Suppressor macrophage treated with lipopolysaccharide for 4 hours (primary cell): ENCODE data around the gene NCKAP5.

Source experiments
- DNase-seq: peaks from one replicate; pipeline ENCODE4 v3.0.0-alpha.2; 2020

The NCKAP5 gene

DNA sequence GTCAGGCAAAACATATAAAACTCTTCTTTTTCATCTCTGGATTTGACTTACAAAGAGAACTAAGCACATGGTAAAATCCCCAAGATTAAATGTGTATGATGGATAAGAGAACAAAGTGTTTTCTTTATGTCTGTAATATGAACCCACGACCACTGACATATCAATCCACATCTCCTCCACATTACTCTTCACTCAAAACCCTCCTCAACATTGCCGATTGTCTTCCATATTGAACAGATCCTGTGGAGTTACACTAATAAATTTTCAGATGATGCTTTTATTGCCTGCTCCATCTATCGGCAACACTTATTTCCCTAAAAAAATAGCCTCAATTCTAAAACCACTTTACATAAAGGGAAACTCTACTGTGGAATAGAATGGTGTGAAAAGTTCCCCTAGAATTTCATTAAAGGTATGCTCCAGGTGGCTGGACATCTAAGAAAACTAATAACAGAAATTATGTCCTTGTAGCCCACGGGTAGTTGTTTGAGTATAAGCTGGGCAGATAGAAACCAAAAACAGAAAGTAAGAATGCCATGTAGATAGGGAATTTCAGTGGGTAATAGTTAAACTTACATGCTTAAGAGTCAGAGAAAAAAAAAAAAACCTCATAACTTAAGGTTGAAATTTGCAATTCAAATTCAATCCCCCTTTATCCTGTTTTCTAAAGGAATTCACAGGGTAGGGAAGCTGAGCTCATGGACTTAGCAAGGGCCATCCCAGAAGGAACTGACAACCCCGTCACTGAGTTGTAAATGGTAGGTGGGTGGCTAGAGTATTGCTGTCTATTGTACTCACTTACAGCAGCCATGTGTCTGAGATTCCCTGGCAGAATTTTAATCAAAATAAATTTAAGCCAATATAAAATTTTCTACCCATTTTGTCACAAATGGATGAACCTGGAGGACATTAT, 592.8 kb downstream of the NCKAP5 start:
- no peak for DNase-seq

DNA sequence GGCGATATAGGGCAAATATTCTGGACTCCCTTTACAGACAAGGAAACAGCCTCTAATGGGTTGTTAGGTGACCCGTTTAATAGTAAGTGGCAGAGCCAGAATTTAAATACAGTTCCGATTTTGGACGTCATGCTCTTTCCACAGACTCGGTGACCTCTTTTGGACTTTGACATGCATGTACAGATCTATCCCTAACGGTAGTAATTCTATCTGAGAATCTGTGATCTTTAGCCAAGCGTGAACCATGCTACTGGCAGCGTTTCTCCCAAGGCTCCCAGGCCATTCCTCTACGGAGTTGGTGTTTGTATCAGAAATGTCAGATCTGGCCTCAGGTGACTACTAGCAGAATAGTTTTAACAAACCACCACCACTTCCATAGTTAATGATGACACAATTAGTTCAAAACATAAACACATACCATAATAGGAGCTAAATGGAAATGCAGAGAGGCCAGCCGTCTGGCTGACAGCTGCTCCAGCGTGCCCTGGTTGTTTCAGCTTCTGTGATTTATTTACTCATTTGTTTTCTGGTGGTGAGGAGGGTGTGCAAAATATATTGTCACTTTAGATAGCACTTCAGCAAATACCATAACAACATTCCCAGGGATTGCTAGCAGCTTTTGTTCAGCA, 593.7 kb downstream of the NCKAP5 start:
- DNase-seq, result no peak

DNA sequence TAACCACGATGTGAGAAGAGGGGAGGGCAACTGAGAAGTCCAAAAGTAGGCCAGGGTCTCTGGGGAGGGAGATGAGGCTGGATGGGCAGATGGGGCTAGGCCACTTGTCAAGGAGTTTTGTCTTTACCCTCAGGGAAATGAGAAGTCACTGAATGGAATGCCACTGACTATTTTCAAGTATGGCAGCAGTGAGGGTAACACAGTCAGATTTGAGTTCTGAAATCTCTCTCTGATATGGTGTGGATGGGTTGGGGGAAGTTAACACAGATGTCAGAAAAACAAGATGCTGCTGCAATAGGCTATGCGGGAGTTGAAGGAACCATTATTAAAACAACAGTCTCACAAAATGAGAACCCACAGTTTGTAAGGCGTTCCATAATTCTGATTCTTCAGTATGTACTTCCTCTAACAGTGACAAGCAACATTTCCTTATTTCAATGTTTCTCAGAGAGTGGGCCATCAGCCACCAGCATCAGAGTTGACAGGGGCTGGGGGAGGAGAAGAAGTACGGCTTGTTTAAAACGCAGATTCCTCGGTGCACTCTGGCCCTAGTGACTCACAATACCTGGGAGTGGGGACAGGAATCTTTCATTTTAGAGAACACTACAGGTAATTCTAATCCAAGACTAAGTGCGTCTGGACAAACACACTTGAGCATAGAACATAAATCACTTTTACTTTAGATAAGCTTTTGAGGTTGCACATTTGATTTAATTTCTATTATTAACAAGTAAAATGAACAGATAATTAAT, 596.8 kb downstream of the NCKAP5 start:
- DNase-seq, result no peak

- no peak for DNase-seq
Measured at GRCh38 chr2:132969371-132969985, 598.8 kb downstream of the NCKAP5 start.

- DNase-seq, result no peak
Measured at GRCh38 chr2:132965460-132965859, 602.8 kb downstream of the NCKAP5 start.

- DNase-seq, result no peak
Measured at GRCh38 chr2:132963161-132963560, 605.1 kb downstream of the NCKAP5 start.

DNA sequence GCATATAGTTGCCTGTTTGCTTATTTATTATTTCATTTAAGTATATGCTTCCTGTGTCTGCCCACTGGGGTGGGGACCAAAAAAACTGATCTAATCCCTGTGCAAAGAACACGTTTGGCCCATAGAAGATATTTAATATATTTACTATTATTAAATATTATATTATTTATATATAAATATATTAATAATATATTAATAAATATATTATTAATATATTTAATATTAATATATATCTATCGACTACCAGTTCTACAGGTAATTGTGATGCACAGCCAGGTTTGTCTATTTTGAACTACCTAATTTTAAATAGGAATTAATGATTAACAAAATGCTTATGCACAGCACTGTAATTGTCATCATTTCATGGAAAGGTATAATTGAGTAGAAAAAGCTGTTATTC, 609.4 kb downstream of the NCKAP5 start:
- DNase-seq, result no peak

DNA sequence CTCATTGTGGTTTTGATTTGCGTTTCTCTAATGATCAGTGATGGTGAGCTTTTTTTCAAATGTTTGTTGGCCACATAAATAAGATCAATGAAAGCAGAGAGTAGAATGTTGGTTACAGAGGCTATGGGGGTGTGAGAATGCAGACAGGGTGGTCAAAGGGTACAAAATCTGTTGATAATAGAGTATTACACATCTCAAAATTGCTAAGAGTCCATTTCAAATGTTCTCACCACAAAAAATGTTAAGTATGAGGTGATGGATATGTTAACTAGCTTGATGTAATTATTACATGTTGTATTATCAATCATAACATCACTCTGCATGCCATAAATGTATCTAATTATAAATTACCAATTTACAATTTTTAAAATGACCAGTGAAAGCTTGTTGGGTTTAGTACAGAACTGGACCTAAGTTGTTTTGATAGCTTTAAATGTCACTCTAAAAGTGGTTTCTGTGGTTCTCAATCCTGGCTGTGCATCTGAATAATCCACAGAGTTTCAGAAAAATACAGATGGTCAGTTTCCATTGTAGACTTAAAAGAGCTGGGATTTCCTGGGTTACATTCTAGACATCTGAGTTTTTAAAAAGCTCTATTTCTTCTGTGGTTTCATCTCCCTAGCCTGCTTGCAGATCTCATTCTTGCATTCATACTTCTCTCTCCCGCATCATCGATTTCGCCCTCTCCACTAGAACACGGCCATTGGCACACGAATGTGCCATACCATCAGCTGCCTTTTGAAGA, 612.2 kb downstream of the NCKAP5 start:
- no peak for DNase-seq

DNA sequence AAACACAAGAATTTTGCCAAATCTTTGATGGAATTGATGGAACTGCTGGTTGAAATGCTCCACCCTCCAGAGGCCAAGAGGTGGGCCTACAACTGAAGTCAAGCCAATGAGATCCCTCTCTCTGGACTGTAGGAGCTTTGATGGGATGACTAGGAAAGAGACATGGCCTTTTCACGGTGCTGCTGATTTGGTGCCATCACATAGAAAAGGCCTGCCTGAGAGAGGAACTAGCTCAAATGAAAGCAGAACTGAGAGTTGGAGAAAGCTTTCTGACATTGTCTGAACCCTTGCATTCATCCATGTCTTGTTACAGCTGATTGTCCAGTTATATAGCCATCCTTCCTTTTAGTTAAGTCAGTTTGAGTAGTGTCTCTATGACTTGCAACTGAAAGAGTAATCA, 614.5 kb downstream of the NCKAP5 start:
- DNase-seq, result no peak

DNA sequence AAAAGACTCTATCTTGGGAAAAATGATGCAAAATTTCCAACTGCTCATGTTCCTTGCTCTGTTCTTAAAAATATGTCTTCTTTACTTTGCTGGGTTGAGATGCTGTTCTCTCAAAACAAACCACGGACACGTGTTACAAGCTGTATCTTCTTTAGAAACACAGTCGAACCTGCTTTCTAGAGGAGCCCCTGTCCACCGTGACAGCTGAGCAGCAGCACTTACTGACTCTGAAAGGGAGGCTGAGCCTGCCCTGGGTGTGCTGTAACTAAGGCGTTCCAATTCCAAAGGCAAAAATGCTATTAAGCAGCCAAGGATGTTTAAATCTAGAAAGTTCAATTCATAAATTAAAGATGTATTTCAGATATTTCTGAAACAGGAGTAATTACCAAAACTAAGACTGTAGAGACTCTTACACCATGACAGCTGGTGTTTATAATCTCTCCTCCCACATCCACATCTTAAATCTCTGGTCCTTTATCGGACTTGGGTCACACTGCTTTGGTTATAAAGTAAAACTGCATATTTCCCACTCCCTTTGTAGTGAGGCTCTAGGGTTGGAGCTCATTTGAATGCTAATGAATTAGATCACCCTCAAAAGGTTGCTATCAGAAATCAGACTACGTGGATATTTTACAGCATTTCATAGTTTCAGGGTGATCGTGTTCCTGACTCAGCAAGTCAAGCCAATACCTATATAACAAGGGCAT, 617.1 kb downstream of the NCKAP5 start:
- DNase-seq, result no peak

DNA sequence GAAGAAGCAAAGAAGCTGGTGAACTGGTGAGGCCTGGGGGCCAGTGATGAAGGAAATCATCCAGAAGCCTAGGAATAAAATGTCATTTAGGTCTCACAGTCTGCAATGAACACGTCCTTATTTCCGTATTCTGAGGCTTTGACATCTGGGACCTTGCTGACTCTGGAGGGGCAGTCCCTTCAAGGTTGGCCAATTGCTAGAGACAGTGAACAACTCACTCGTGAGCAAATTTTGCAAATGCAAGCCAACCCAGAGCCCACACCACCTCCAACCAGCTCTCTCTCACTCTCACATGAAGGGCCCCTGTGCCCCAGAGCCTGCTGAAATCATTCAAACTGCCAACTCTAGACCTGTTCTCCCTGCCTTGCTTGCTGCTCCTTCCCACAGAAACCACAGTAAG, 619.2 kb downstream of the NCKAP5 start:
- no peak for DNase-seq

DNA sequence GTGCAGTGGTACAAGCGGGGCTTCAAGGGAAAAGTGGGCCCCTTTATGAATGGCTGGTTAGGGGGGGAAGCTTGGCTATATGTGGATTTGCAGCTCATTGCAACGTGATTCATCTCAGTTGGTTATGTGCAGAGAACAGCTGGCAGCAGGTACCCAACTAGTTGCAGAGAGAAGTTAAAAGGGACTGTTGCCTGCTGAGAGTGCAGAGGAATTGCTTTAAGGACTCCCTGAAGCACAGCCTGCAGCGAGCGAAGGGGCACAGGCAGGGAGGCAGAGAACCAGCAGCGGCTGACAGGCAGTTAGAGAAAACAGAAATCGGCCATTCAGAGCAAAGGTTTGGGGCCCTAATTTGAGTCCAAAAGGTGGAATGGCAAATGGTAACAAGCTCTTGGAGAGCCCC, 620.1 kb downstream of the NCKAP5 start:
- DNase-seq, result no peak

GRCh38 chr2:132943829-132944228, 624.4 kb downstream of the NCKAP5 start:
- DNase-seq, result no peak

DNA sequence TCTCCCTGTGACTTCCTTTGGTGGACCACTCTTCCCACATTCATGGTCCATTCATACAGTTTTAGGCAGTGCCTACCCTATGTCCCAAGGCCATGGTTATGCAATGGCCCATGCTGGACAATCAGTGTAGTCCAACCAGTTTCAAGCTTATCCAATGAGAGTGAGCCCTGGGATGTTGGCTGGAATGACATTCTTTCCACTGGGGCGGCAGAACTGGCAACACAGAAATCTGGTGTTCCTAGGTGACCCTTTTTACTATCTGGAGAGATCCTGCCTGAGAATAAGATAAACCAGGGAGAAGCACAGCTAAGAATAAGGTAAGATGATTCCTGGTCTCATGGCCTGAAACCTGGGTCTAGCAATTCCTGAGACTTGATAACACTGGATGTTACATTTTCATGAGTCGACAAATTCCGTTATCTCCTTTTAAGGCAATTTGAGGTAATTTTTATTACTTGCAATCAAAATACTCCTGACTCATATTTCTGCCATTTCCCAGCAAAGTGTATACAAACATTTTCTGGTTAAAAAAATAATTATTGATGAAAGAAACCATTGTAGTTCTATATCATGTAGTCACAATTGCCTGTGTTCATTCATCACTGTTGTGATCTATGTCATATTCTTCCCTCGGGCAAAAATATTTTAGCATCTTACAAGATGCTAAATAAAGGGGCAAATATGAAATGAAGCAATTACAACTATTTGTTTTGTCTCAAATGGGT, 626.8 kb downstream of the NCKAP5 start:
- DNase-seq, result no peak

GRCh38 chr2:132937629-132938028, 630.6 kb downstream of the NCKAP5 start:
- no peak for DNase-seq

DNA sequence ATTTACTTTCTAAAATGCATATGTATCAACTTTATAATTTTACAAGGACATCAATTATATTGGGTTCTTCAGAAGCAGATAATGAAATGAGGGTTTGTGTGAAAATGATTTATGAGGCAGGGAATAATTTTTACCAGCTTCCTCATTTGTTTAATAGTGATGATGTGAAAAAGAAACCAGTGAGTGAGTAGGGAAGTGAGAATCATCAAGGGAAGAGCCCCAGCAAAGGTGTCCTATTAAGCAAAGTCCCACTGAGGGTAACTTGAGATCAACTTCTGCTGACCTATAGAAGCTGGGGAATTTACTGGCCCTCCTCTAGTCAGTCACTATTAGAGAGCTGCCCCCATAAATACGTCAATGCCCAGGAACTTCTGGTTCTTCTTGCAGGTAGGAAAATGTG, 631.5 kb downstream of the NCKAP5 start:
- DNase-seq, result no peak

- DNase-seq, result no peak
Measured at GRCh38 chr2:132936261-132936660, 632.0 kb downstream of the NCKAP5 start.

DNA sequence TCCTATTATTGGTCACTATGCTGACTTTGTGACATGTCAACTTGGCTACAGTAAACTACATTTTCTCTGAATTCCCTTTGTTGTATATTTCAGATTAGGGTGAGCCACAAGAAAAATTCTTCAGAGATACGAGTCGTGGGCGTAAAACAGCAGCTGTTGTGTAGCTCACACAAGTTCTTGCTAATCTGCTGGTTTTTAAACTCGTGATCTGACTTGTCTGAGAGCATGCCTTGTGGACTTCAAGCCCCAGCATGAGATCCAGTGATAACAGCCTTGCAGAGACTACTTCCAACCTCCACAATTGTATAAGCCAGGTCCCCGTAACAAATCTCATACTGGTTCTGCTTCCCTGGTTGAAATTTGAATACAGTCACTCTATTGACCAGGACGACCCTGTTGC, 638.5 kb downstream of the NCKAP5 start:
- DNase-seq, result no peak

- DNase-seq, result no peak
Measured at GRCh38 chr2:132923787-132924186, 644.5 kb downstream of the NCKAP5 start.

DNA sequence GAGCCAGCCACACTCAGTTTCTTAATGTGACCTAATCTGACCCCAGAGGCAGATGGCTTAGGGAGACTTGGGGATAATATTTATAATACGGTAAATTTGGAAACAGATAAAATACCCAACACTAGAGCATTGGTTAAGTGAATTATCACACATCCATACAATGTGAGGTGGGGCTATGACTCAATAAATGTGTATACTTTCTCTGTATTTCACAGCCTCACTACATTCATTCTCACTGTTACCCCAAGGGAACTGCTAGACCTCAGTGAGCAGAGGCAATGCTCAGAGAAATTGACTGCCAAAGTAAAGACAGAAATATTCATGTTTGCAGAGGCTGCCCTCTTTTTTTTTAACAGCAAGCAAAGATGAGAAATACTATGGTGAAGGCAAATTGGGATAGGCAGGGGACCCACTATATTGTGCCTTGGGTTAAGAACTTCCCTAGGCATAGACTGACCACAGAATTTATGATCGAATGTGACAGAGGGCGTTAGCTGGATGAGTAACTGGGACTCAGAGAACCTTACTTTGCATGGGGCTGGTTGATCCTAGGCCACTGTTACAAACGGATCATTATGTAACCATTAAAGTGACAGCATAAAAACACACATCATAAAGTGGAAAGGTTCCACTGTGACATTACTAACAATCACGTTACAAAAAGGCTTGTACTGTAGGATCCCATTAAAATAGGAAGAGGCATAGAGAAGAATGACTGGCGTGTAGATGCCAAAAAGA, 652.3 kb downstream of the NCKAP5 start:
- DNase-seq, result no peak
